ENCODE measurements around the gene GPS2.

Gene GPS2

GRCh38 chr17:7289256-7290032 is 25.7 kb downstream of the GPS2 start:
- CTCF ChIA-PET: interaction anchor here (0.6 to 1.1 kb wide), 2 partner anchors 9 to 759 kb away, joined by 3 read pairs; no protein-coding TSS in a partner anchor

GRCh38 chr17:7285679-7286078 is 29.5 kb downstream of the GPS2 start:
- ChIA-PET CTCF (interaction anchor here (0.6 to 9.0 kb wide), 6 partner anchors 13 to 331 kb away, joined by 3 to 160 read pairs (median 3); no protein-coding TSS in a partner anchor), POLR2A (interaction anchor here (0.8 kb wide), 1 partner anchor 71 kb away, joined by 5 read pairs; no protein-coding TSS in a partner anchor)
- Histone ChIP-seq H3K36me3 (ENCODE audit: control insufficient read depth in 2 of 2, insufficient read depth in 1 of 2, low read length in 2 of 2) (no peaks in the 10 kb centered on the region), H3K27ac (ENCODE audit: extremely low read depth, low read depth, low read length) (no peak overlapping the region), H3K9me3 (ENCODE audit: control insufficient read depth, insufficient read depth, low read depth, low read length) (no peaks in the 10 kb centered on the region), H3K4me1 (ENCODE audit: control insufficient read depth, insufficient read depth, low read length) (peaks cover 9% of the 10 kb centered on the region), H3K4me3 (ENCODE audit: low read depth, low read length) (no peak overlapping the region)
- TF ChIP-seq ZNF2 (tag by site-specific recombination; IDR thresholded peaks at IDR 0.05) (no peak), ZNF670 (tag by site-specific recombination; IDR thresholded peaks at IDR 0.05; ENCODE audit: low read depth) (no peak), SCRT1 (tag by site-specific recombination; IDR thresholded peaks at IDR 0.05; ENCODE audit: borderline replicate concordance) (no peak), ZNF843 (tag by site-specific recombination; IDR thresholded peaks at IDR 0.05) (no peak), ZBTB1 (tag by site-specific recombination; IDR thresholded peaks at IDR 0.05) (no peak), ZNF692 (tag by site-specific recombination; IDR thresholded peaks at IDR 0.05) (no peak), ZNF394 (tag by site-specific recombination; IDR thresholded peaks at IDR 0.05; ENCODE audit: borderline replicate concordance) (no peak), WT1 (tag by site-specific recombination; IDR thresholded peaks at IDR 0.05) (no peak), ZBTB44 (tag by site-specific recombination; IDR thresholded peaks at IDR 0.05) (no peak), SP7 (tag by site-specific recombination; IDR thresholded peaks at IDR 0.05) (no peak), ZNF223 (tag by site-specific recombination; IDR thresholded peaks at IDR 0.05) (no peak), ZNF274 (IDR thresholded peaks at IDR 0.05; ENCODE audit: low read length) (no peak), ZNF274 (tag by site-specific recombination; IDR thresholded peaks at IDR 0.05; ENCODE audit: borderline replicate concordance) (no peak), INSM2 (tag by site-specific recombination; IDR thresholded peaks at IDR 0.05) (no peak)

More at GRCh38 chr17:7289256-7290032, 25.7 kb downstream of the GPS2 start:
- H3K36me3 ChIP-seq (ENCODE audit: control insufficient read depth in 2 of 2, insufficient read depth in 1 of 2, low read length in 2 of 2): no peaks in the 10 kb centered on the region
- TF ChIP-seq ATF2 (tag by site-specific recombination; IDR thresholded peaks at IDR 0.05; ENCODE audit: low read depth) (no peak), ZSCAN16 (tag by site-specific recombination; IDR thresholded peaks at IDR 0.05) (no peak), ZNF623 (tag by site-specific recombination; IDR thresholded peaks at IDR 0.05) (0 out of 2 replicates have a peak, but pooled peaks have one; percentile 14)
- H3K4me1 ChIP-seq (ENCODE audit: control insufficient read depth, insufficient read depth, low read length): no peaks in the 10 kb centered on the region; the same call in 1 of the 2 replicates
- H3K4me3 ChIP-seq (ENCODE audit: low read depth, low read length): no peak overlapping the region
- POLR2A ChIA-PET: no interaction called here
- no peaks in the 10 kb centered on the region for H3K9me3 ChIP-seq (ENCODE audit: control insufficient read depth, insufficient read depth, low read depth, low read length)
- H3K27ac ChIP-seq (ENCODE audit: extremely low read depth, low read depth, low read length): no peak overlapping the region

Measured in HEK293 (cell line).